ENCODE measurements around the gene WDR27.

The WDR27 gene

GRCh38 chr6:169561665-169562064 is 140.2 kb downstream of the WDR27 start:
- no peaks in the 10 kb centered on the region for H3K27me3 ChIP-seq (ENCODE audit: insufficient read depth, low read length)
- H3K4me1 ChIP-seq (ENCODE audit: insufficient read depth, low read length, severe bottlenecking): peaks cover 21% of the 10 kb centered on the region
- H3K9ac ChIP-seq (ENCODE audit: low read length): no peak overlapping the region
- H3F3A ChIP-seq (ENCODE audit: insufficient read depth, low read length): peaks cover 9% of the 10 kb centered on the region
- H4K20me1 ChIP-seq (ENCODE audit: insufficient read depth, low read length): no peaks in the 10 kb centered on the region
- no peak overlapping the region for H3K27ac ChIP-seq (ENCODE audit: low read depth, low read length, poor library complexity, severe bottlenecking)
- H3K9me2 ChIP-seq (ENCODE audit: low read depth, low read length): no peaks in the 10 kb centered on the region
- no peaks in the 10 kb centered on the region for H3K79me2 ChIP-seq (ENCODE audit: insufficient read depth, low read length)
- H2AFZ ChIP-seq (ENCODE audit: low read length): no peak overlapping the region
- H3K4me2 ChIP-seq (ENCODE audit: low read length): no peak overlapping the region
- H3K4me3 ChIP-seq (ENCODE audit: low read depth, low read length, poor library complexity, severe bottlenecking): no peak overlapping the region
- TF ChIP-seq EZH2 (IDR thresholded peaks at IDR 0.05; ENCODE audit: borderline replicate concordance, low read length) (no peak), CTCF (IDR thresholded peaks at IDR 0.05; ENCODE audit: low read length) (no peak)
- H3K9me3 ChIP-seq (ENCODE audit: low read length): peaks cover 6% of the 10 kb centered on the region; the same call in 1 of the 2 replicates
- H3K36me3 ChIP-seq (ENCODE audit: insufficient read depth, low read length): peaks cover 29% of the 10 kb centered on the region

GRCh38 chr6:169559592-169559991 is 142.2 kb downstream of the WDR27 start:
- H3K4me3 ChIP-seq (ENCODE audit: low read depth, low read length, poor library complexity, severe bottlenecking): no peak overlapping the region
- no peaks in the 10 kb centered on the region for H3K27me3 ChIP-seq (ENCODE audit: insufficient read depth, low read length)
- peaks cover 9% of the 10 kb centered on the region for H3F3A ChIP-seq (ENCODE audit: insufficient read depth, low read length)
- H3K36me3 ChIP-seq (ENCODE audit: insufficient read depth, low read length): peaks cover 29% of the 10 kb centered on the region
- no peak overlapping the region for H2AFZ ChIP-seq (ENCODE audit: low read length)
- H3K9me3 ChIP-seq (ENCODE audit: low read length): peaks cover 6% of the 10 kb centered on the region; the same call in 1 of the 2 replicates
- no peaks in the 10 kb centered on the region for H3K79me2 ChIP-seq (ENCODE audit: insufficient read depth, low read length)
- TF ChIP-seq EZH2 (IDR thresholded peaks at IDR 0.05; ENCODE audit: borderline replicate concordance, low read length) (no peak), CTCF (IDR thresholded peaks at IDR 0.05; ENCODE audit: low read length) (no peak)
- peaks cover 42% of the 10 kb centered on the region for H3K4me1 ChIP-seq (ENCODE audit: insufficient read depth, low read length, severe bottlenecking)
- no peaks in the 10 kb centered on the region for H4K20me1 ChIP-seq (ENCODE audit: insufficient read depth, low read length)
- H3K9me2 ChIP-seq (ENCODE audit: low read depth, low read length): no peaks in the 10 kb centered on the region
- no peak overlapping the region for H3K9ac ChIP-seq (ENCODE audit: low read length)
- H3K4me2 ChIP-seq (ENCODE audit: low read length): no peak overlapping the region
- H3K27ac ChIP-seq (ENCODE audit: low read depth, low read length, poor library complexity, severe bottlenecking): no peak overlapping the region

- peaks cover 9% of the 10 kb centered on the region for H3F3A ChIP-seq (ENCODE audit: insufficient read depth, low read length)
- peaks cover 6% of the 10 kb centered on the region; the same call in 1 of the 2 replicates for H3K9me3 ChIP-seq (ENCODE audit: low read length)
- H3K4me3 ChIP-seq (ENCODE audit: low read depth, low read length, poor library complexity, severe bottlenecking): no peak overlapping the region
- no peaks in the 10 kb centered on the region for H3K9me2 ChIP-seq (ENCODE audit: low read depth, low read length)
- H3K4me1 ChIP-seq (ENCODE audit: insufficient read depth, low read length, severe bottlenecking): peaks cover 43% of the 10 kb centered on the region
- H3K27ac ChIP-seq (ENCODE audit: low read depth, low read length, poor library complexity, severe bottlenecking): peak overlapping the region; percentile 99
- H3K4me2 ChIP-seq (ENCODE audit: low read length): no peak overlapping the region
- no peaks in the 10 kb centered on the region for H4K20me1 ChIP-seq (ENCODE audit: insufficient read depth, low read length)
- no peaks in the 10 kb centered on the region for H3K27me3 ChIP-seq (ENCODE audit: insufficient read depth, low read length)
- H3K79me2 ChIP-seq (ENCODE audit: insufficient read depth, low read length): no peaks in the 10 kb centered on the region
- TF ChIP-seq CTCF (IDR thresholded peaks at IDR 0.05; ENCODE audit: low read length): no peak
- no peak for TF ChIP-seq EZH2 (IDR thresholded peaks at IDR 0.05; ENCODE audit: borderline replicate concordance, low read length)
- peaks cover 25% of the 10 kb centered on the region for H3K36me3 ChIP-seq (ENCODE audit: insufficient read depth, low read length)
- H2AFZ ChIP-seq (ENCODE audit: low read length): no peak overlapping the region
- no peak overlapping the region for H3K9ac ChIP-seq (ENCODE audit: low read length)
Observed at GRCh38 chr6:169558774-169559441, 142.9 kb downstream of the WDR27 start.
